SU-DHL-6 (cell line): ENCODE results near the gene OTULIN.

Experiments
- H2AFZ ChIP-seq: fragments of 200-600 bp; sonication (generic); 2 replicates; pipeline ENCODE4 v1.6.1; 2014; ENCODE audit warnings: low read depth, mild to moderate bottlenecking, moderate library complexity, mixed read lengths, antibody characterized with exemption, low read length; ENCODE audit not compliant: severe bottlenecking
- H3F3A ChIP-seq: fragments of 200-600 bp; shearing (Covaris generic); 2 replicates; pipeline ENCODE4 v1.6.0; 2016; ENCODE audit warnings: antibody characterized with exemption, mild to moderate bottlenecking; ENCODE audit not compliant: insufficient read depth
- H3K27ac ChIP-seq: fragments of 200-600 bp; sonication (generic); 2 replicates; pipeline ENCODE4 v1.5.1; 2016; ENCODE audit warnings: low read depth, mild to moderate bottlenecking, low read length, moderate library complexity, mixed read lengths
- H3K27me3 ChIP-seq: fragments of 200-600 bp; sonication (generic), shearing (Covaris generic); 2 replicates; pipeline ENCODE4 v1.6.0; 2014; ENCODE audit warnings: mild to moderate bottlenecking, low read length
- H3K36me3 ChIP-seq: fragments of 200-600 bp; sonication (generic); 2 replicates; pipeline ENCODE4 v1.6.1; 2014; ENCODE audit warnings: mild to moderate bottlenecking, low read length, mixed read lengths
- H3K4me2 ChIP-seq: fragments of 300-600, 200-600 bp; shearing (Covaris generic), sonication (generic); 2 replicates; pipeline ENCODE4 v1.6.0; 2014; ENCODE audit warnings: low read length, low read depth, mild to moderate bottlenecking; ENCODE audit not compliant: poor library complexity, severe bottlenecking
- H3K4me3 ChIP-seq: fragments of 200-600 bp; sonication (generic); 2 replicates; pipeline ENCODE4 v1.5.1; 2014; ENCODE audit warnings: antibody characterized with exemption, low read length, mild to moderate bottlenecking, mixed read lengths; ENCODE audit not compliant: insufficient read depth, poor library complexity, severe bottlenecking
- H3K79me2 ChIP-seq: fragments of 200-600 bp; sonication (generic); 2 replicates; pipeline ENCODE4 v1.6.1; 2014; ENCODE audit warnings: mild to moderate bottlenecking, low read length, moderate library complexity; ENCODE audit not compliant: insufficient read depth
- H3K9ac ChIP-seq: fragments of 200-600 bp; sonication (generic); 2 replicates; pipeline ENCODE4 v1.7.0; 2014; ENCODE audit warnings: mild to moderate bottlenecking, low read length
- H3K9me2 ChIP-seq: fragments of 200-600 bp; sonication (generic); replicated peaks from 2 replicates; pipeline ENCODE4 v1.6.1; 2014; ENCODE audit warnings: low read length; ENCODE audit not compliant: insufficient read depth
- H3K9me3 ChIP-seq: fragments of 200-600 bp; sonication (generic); 2 replicates; pipeline ENCODE4 v1.6.1; 2014; ENCODE audit warnings: low read length, mixed read lengths; ENCODE audit not compliant: insufficient read depth
- H4K20me1 ChIP-seq: fragments of 200-600 bp; sonication (generic); 2 replicates; pipeline ENCODE4 v1.6.1; 2014; ENCODE audit warnings: low read depth, mild to moderate bottlenecking, antibody characterized with exemption, low read length, moderate library complexity, mixed read lengths
- CTCF ChIP-seq: fragments of 200-600 bp; sonication (generic); IDR thresholded peaks from one replicate; pipeline ENCODE4 v1.5.1; 2017; ENCODE audit warnings: antibody characterized with exemption, mild to moderate bottlenecking, low read length, moderate library complexity; ENCODE audit not compliant: insufficient read depth, poor library complexity, severe bottlenecking
- EZH2phosphoT487 ChIP-seq: fragments of 200-600 bp; sonication (generic), shearing (Covaris generic); conservative IDR thresholded peaks from 2 replicates; pipeline ENCODE4 v1.6.1; 2018; ENCODE audit warnings: mild to moderate bottlenecking, antibody characterized with exemption, low read length, moderate library complexity, mixed read lengths

Gene OTULIN

GRCh38 chr5:14713476-14714390 is 49.2 kb downstream of the OTULIN start:
- no peaks in the 10 kb centered on the region for H4K20me1 ChIP-seq
- TF ChIP-seq CTCF = no peak
- no peaks in the 10 kb centered on the region for H3K27me3 ChIP-seq
- H3K9me3 ChIP-seq = no peaks in the 10 kb centered on the region
- no peaks in the 10 kb centered on the region for H3K79me2 ChIP-seq
- H3F3A ChIP-seq = peaks cover 4% of the 10 kb centered on the region; the same call in 1 of the 2 replicates
- no peaks in the 10 kb centered on the region for H3K9me2 ChIP-seq
- H3K9ac ChIP-seq = no peak overlapping the region
- no peak overlapping the region for H3K4me3 ChIP-seq
- H3K36me3 ChIP-seq = peaks cover 12% of the 10 kb centered on the region; the same call in 1 of the 2 replicates
- H2AFZ ChIP-seq = no peak overlapping the region
- no peak overlapping the region for H3K4me2 ChIP-seq
- no peak overlapping the region for H3K27ac ChIP-seq

- H3K27ac ChIP-seq = no peak overlapping the region
- peaks cover 10% of the 10 kb centered on the region; the same call in 1 of the 2 replicates for H3K36me3 ChIP-seq
- H3K4me2 ChIP-seq = no peak overlapping the region
- no peaks in the 10 kb centered on the region for H3K27me3 ChIP-seq
- H4K20me1 ChIP-seq = no peaks in the 10 kb centered on the region
- TF ChIP-seq CTCF = no peak
- no peak for TF ChIP-seq EZH2phosphoT487
- no peaks in the 10 kb centered on the region for H3K79me2 ChIP-seq
- H2AFZ ChIP-seq = no peak overlapping the region
- peaks cover 6% of the 10 kb centered on the region for H3F3A ChIP-seq
- no peak overlapping the region for H3K4me3 ChIP-seq
- no peaks in the 10 kb centered on the region for H3K9me2 ChIP-seq
- H3K9me3 ChIP-seq = no peaks in the 10 kb centered on the region
- H3K9ac ChIP-seq = no peak overlapping the region
These were observed 50.2 kb downstream of the OTULIN start for GRCh38 chr5:14714706-14715105.

GRCh38 chr5:14715481-14715880 is 51.0 kb downstream of the OTULIN start:
- Histone ChIP-seq H3K4me2 (no peak overlapping the region), H3K9me3 (no peaks in the 10 kb centered on the region), H4K20me1 (no peaks in the 10 kb centered on the region), H3F3A (peaks cover 8% of the 10 kb centered on the region), H3K27ac (no peak overlapping the region), H3K27me3 (no peaks in the 10 kb centered on the region), H3K4me3 (no peak overlapping the region), H3K9ac (no peak overlapping the region), H3K79me2 (no peaks in the 10 kb centered on the region), H3K36me3 (peaks cover 6% of the 10 kb centered on the region; the same call in 1 of the 2 replicates), H3K9me2 (no peaks in the 10 kb centered on the region), H2AFZ (no peak overlapping the region)
- TF ChIP-seq EZH2phosphoT487 (no peak), CTCF (no peak)
